Endothelial cell of umbilical vein (primary cell): Measurements from ENCODE around the gene PPP2R2C.

ENCODE experiments used
- CTCF ChIP-seq, 2 donors: IDR thresholded peaks; 1 replicate in 1 of 2; 2 replicates in 1 of 2; pipeline ENCODE4 v1.5.1; 2011; ENCODE audit warnings: low read length in 2 of 2, mild to moderate bottlenecking in 2 of 2, moderate library complexity in 2 of 2, control low read depth in 1 of 2, inconsistent platforms in 1 of 2, low read depth in 1 of 2; ENCODE audit not compliant: insufficient read depth in 1 of 2; ENCODE audit errors: extremely low read depth in 1 of 2
- FOS ChIP-seq: IDR thresholded peaks from 2 replicates; pipeline ENCODE4 v1.6.1; 2011; ENCODE audit warnings: mild to moderate bottlenecking, low read length, moderate library complexity, borderline replicate concordance; ENCODE audit not compliant: insufficient read depth
- POLR2A ChIP-seq: IDR thresholded peaks from 2 replicates; pipeline ENCODE4 v1.6.1; 2012; ENCODE audit warnings: low read depth, mild to moderate bottlenecking, control low read depth, low read length
- POLR2AphosphoS5 ChIP-seq: IDR thresholded peaks from 2 replicates; pipeline ENCODE4 v1.6.1; 2012; ENCODE audit warnings: low read depth, mild to moderate bottlenecking, control low read depth, low read length, moderate library complexity; ENCODE audit not compliant: insufficient read depth

GRCh38 chr4:6467600-6467999 is 4.8 kb downstream of the PPP2R2C start:
- TF ChIP-seq FOS, result no peak
- no peak for TF ChIP-seq CTCF (IDR thresholded peaks at IDR 0.05; ENCODE audit: extremely low read depth in 1 of 2, insufficient read depth in 1 of 2, low read depth in 1 of 2, low read length in 2 of 2)
- no peak for TF ChIP-seq POLR2AphosphoS5
- no peak for TF ChIP-seq POLR2A
